ENCODE measurements around the gene BCL10. TPM values are rescaled to one million over a fixed set of nuclear protein-coding genes. Genes with fewer than 3 reads are reported as not detected.

Gene BCL10
- total RNA-seq, 4 donors from 2014 or later: 14.9 to 24.0 (median 19.5) TPM

DNA sequence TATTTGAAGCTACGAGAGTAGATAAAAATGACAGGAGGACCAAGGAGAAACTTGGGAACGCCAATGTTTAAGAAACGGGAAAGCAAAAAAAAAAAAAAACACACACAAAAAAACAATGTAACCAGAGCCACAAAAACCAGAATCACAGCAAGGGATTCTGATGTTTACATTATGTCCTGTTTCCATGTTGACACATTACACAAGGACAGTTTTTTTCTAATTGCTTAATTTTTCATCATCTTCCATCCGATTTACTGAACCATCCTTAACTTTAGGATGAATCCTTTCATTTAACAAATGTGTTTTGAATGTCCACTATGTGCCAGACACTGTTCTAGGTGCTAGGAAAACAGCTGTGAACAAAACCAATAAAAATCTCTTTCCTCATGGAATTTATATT is 1.4 kb upstream of the BCL10 start:
- TF ChIP-seq, protein P1, sequence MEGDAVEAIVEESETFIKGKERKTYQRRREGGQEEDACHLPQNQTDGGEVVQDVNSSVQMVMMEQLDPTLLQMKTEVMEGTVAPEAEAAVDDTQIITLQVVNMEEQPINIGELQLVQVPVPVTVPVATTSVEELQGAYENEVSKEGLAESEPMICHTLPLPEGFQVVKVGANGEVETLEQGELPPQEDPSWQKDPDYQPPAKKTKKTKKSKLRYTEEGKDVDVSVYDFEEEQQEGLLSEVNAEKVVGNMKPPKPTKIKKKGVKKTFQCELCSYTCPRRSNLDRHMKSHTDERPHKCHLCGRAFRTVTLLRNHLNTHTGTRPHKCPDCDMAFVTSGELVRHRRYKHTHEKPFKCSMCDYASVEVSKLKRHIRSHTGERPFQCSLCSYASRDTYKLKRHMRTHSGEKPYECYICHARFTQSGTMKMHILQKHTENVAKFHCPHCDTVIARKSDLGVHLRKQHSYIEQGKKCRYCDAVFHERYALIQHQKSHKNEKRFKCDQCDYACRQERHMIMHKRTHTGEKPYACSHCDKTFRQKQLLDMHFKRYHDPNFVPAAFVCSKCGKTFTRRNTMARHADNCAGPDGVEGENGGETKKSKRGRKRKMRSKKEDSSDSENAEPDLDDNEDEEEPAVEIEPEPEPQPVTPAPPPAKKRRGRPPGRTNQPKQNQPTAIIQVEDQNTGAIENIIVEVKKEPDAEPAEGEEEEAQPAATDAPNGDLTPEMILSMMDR (IDR thresholded peaks at IDR 0.05; ENCODE audit: low read depth): no peak

DNA sequence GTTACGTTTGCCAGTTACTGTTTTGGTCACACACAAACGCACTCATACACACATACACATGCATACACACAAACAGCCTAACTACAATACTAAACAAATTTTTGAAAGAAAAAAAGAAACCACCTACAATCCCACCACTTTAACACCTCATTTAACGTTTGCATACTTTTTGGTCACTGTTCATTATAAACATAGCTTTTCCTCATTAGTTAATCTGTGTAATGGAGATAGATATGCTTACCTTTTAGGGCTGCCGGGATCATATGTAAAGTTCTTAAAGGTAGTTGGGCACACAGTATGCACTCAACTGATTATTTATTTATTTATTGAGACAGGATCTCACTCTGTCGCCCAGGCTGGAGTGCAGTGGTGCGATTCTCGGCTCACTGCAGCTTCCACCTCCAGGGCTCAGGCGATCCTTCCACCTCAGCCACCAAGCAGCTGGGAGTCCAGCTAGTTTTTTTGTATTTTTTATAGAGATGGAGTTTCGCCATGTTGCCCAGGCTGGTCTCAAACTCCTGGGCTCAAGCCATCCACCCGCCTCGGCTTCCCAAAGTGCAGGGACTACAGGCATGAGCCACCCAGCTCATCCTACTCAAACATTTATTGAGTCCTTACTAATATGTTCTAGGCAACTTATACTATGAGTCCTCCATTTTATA is 677 bp upstream of the BCL10 start:
- TF ChIP-seq, protein P1 (IDR thresholded peaks at IDR 0.05; ENCODE audit: low read depth): no peak

DNA sequence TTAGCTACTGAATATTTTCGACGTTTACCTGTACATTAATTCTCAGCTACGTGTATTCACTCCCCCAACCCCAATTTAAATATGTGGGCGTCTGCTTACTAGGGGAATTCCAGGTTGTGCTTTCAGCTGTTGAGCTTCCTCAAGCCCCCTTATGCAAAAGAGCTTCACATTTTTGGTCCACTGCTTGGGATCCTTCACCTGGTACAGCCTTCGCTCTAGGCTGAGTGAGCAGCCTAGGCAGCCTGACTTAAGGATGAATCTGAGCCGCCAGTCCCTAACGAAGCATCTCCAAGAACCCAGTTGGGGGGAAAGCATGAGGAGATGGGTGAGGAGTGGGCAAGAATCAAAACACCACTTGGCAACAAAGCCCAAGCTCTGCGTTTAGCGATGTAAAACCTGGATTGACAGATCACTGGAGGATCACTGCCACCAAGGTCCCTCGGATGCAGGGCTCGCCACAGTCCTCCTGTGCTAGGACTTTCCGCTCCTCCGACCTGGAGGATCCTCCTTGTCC is 674 bp downstream of the BCL10 start:
- TF ChIP-seq, protein P1 (IDR thresholded peaks at IDR 0.05; ENCODE audit: low read depth): no peak

DNA sequence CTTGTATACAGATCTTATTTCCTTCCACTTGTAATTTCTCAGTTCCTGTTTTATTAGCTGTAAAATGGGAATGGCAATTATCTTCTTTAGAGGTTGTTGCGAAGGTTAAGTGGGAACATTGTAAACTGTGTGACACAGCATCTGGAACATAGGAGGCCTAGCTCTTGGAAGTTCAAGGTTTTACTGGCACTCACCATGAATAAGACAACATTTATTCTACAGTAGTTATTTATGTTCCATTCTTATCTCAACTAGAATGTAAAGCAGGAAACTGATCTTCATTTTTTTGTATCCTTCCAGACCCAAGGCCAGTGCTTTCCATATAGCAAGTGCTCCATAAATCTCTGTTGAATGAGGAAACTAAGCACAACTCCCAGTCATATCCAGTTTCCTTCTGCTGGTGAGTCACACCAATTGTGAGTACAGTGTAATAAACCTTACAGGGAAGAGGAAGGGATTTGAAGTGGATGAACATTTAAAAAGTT is 1.4 kb downstream of the BCL10 start:
- TF ChIP-seq, protein P1 (IDR thresholded peaks at IDR 0.05; ENCODE audit: low read depth): no peak

DNA sequence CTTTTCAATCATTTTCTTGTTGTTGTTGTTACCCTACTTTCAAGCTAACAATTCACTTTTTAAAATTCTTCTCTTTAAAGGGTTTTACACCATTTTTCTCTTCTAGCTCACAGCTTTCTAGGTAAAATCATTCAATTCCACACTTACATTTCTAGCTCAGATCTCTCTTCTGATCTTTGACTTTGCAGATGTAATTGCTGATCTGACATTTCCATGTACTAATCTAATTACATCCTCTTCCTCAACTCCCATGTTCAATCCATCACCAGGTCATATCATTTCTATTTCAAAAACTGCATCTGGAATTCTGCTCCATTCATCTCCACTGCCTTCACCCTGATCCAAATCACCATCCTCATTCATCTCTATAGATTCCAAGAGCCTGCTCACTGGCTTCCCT is 3.0 kb downstream of the BCL10 start:
- TF ChIP-seq, protein P1 (IDR thresholded peaks at IDR 0.05; ENCODE audit: low read depth): no peak

DNA sequence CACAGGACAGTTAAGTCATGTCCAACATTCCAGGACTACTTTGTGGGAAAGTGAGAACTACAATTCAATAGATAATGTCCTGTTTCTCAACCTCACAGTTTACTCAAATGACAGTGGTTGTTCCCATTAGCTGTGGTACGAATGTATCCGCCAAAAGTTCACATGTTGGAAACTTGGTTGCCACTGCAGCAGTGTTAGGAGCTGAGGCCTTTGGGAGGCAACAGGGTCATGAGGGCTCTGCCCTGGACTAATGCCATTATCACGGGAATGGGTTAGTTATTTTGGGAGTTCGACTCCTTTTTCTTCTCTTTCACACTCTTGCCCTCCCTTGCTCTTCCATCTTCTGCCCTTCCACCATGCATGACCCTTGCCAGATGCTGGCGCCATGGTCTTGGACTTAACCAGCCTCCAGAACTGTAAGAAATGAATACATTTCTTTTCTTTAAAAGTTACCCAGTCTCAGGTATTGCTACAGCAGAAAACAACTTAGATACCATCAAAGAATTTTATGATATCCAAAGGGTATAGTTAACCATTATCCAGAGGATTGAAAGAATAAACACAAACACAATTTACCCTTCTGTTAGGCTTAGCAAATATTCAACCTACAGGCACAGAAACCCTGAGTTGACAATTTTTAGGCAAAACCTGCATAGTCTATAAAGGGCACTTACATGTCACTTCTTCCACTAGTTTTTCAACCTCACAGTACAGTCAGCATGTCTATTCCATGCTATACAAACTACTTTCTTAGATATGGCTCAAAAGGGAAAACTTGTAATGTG is 7.4 kb downstream of the BCL10 start:
- TF ChIP-seq, protein P1 (IDR thresholded peaks at IDR 0.05; ENCODE audit: low read depth): no peak

DNA sequence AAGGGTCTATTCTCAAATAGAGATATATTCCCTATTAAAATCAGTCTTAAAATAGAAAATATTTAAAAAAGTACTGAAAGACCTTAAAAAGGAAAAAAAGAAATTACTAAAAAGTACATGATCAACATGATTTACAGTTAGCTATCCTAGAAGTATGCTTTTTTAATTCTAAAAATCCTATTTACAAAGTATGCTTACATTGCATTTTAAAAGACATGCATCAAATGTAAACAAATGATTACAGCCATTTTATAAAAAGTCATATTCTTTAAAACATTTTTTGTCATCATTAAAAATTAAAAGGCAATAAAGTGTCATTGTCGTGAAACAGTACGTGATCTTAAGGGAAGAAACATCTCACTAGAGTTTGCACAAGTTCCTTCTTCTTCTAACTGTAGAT is 9.1 kb downstream of the BCL10 start:
- TF ChIP-seq, protein P1 (IDR thresholded peaks at IDR 0.05; ENCODE audit: low read depth): no peak

Data from subcutaneous adipose tissue (tissue), 4 donors.